ENCODE data around the gene DDX17. TPM values are rescaled to one million over a fixed set of nuclear protein-coding genes. Genes with fewer than 3 reads are reported as not detected.

The DDX17 gene
- total and polyA plus RNA-seq, 9 of the 15 experiments (the other 6 are each of a cell fraction or from before 2014, with no cell fraction given): 17.6 to 421 (median 189) TPM

DNA sequence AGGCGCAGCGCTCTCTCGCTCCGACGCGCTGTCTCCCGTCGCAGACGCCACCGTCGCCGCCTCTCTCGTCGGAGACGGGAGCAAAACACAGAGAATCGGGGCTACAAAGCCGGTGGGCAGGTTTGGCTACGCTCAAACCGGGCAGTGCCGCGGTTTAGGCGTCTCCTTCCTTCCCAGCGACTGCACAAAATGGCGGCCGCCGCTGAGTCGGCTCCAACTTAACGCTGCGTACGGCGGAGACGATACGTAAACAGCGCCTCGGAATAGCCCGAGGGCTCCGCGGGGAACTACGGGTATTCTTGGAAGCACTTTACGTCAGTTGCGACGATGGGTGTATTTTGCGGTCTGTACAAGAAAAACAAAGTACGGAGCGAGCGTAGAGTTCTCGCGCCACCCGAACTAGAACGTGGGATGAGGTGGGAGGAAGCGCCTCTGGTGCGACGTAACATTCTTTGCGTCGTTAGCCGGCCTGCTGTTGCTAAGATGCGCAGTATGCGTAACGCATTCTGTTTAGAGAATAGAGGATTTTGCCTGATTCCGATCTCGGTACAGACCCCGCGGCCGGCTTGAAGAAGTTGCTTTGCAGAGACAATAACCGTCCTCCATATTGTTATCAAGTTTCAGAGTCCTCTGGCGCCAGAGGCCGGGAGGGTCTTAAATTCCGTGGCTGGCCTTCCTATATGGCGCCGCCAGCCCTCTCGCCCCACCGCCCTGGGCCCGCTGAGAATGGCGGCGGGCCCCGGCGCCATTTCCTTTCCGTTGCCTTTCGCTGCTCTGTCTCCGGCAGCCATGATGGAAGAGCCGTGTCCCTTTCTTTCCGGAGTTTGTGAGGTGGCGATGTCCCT lies at the start of gene DDX17 (continued):
- TF ChIP-seq, protein P1, sequence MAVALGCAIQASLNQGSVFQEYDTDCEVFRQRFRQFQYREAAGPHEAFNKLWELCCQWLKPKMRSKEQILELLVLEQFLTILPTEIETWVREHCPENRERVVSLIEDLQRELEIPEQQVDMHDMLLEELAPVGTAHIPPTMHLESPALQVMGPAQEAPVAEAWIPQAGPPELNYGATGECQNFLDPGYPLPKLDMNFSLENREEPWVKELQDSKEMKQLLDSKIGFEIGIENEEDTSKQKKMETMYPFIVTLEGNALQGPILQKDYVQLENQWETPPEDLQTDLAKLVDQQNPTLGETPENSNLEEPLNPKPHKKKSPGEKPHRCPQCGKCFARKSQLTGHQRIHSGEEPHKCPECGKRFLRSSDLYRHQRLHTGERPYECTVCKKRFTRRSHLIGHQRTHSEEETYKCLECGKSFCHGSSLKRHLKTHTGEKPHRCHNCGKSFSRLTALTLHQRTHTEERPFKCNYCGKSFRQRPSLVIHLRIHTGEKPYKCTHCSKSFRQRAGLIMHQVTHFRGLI (CRISPR knock-in tag; IDR thresholded peaks at IDR 0.05): no peak
- no peak for TF ChIP-seq RBM22 (IDR thresholded peaks at IDR 0.05; ENCODE audit: low read depth, low read length, poor library complexity, severe bottlenecking)
- no peak for TF ChIP-seq KDM2B (CRISPR knock-in tag; IDR thresholded peaks at IDR 0.05)
- no peak for TF ChIP-seq RAD21 (CRISPR knock-in tag; conservative IDR thresholded peaks at IDR 0.05 in 1 of 2, IDR thresholded peaks at IDR 0.05 in 1 of 2)
- no peak for TF ChIP-seq PHTF2 (CRISPR knock-in tag; IDR thresholded peaks at IDR 0.05)
- TF ChIP-seq XRCC4 (IDR thresholded peaks at IDR 0.05; ENCODE audit: extremely low read depth, insufficient read depth, insufficient read length): no peak
- TF ChIP-seq RAD51 (IDR thresholded peaks at IDR 0.05; ENCODE audit: borderline replicate concordance, low read depth): no peak
- TF ChIP-seq, protein P2, sequence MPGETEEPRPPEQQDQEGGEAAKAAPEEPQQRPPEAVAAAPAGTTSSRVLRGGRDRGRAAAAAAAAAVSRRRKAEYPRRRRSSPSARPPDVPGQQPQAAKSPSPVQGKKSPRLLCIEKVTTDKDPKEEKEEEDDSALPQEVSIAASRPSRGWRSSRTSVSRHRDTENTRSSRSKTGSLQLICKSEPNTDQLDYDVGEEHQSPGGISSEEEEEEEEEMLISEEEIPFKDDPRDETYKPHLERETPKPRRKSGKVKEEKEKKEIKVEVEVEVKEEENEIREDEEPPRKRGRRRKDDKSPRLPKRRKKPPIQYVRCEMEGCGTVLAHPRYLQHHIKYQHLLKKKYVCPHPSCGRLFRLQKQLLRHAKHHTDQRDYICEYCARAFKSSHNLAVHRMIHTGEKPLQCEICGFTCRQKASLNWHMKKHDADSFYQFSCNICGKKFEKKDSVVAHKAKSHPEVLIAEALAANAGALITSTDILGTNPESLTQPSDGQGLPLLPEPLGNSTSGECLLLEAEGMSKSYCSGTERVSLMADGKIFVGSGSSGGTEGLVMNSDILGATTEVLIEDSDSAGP (CRISPR knock-in tag; IDR thresholded peaks at IDR 0.05): no peak
- no peak for TF ChIP-seq RUNX1 (IDR thresholded peaks at IDR 0.05; ENCODE audit: low read depth)
- TF ChIP-seq GABPB1 (CRISPR knock-in tag; IDR thresholded peaks at IDR 0.05): peak; percentile 13; the same call in 1 of the 2 replicates
- TF ChIP-seq, protein P3, sequence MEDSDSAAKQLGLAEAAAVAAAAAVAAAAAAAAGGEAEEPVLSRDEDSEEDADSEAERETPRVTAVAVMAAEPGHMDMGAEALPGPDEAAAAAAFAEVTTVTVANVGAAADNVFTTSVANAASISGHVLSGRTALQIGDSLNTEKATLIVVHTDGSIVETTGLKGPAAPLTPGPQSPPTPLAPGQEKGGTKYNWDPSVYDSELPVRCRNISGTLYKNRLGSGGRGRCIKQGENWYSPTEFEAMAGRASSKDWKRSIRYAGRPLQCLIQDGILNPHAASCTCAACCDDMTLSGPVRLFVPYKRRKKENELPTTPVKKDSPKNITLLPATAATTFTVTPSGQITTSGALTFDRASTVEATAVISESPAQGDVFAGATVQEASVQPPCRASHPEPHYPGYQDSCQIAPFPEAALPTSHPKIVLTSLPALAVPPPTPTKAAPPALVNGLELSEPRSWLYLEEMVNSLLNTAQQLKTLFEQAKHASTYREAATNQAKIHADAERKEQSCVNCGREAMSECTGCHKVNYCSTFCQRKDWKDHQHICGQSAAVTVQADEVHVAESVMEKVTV (CRISPR knock-in tag; IDR thresholded peaks at IDR 0.05): no peak
- no peak for TF ChIP-seq TARDBP (IDR thresholded peaks at IDR 0.05)
- TF ChIP-seq ZNF212 (CRISPR knock-in tag; IDR thresholded peaks at IDR 0.05): no peak
- TF ChIP-seq SMAD3 (CRISPR knock-in tag; conservative IDR thresholded peaks at IDR 0.05): peak; percentile 63; the same call in 1 of the 2 replicates
- no peak for TF ChIP-seq PYGO2 (tag; IDR thresholded peaks at IDR 0.05)
- no peak for TF ChIP-seq TSC22D4 (tag; IDR thresholded peaks at IDR 0.05)
- no peak for TF ChIP-seq ZNF263 (CRISPR knock-in tag; IDR thresholded peaks at IDR 0.05; ENCODE audit: borderline replicate concordance)
- TF ChIP-seq CTBP1 (IDR thresholded peaks at IDR 0.05; ENCODE audit: borderline replicate concordance): peak; percentile 12; the same call in 1 of the 2 replicates
- peak in 1 of 2 experiments; percentile 44; a peak in 1 of 4 replicates for TF ChIP-seq MAZ (CRISPR knock-in tag; conservative IDR thresholded peaks at IDR 0.05 in 1 of 2, IDR thresholded peaks at IDR 0.05 in 1 of 2)
- TF ChIP-seq, protein P4, sequence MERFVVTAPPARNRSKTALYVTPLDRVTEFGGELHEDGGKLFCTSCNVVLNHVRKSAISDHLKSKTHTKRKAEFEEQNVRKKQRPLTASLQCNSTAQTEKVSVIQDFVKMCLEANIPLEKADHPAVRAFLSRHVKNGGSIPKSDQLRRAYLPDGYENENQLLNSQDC (CRISPR knock-in tag; IDR thresholded peaks at IDR 0.05): no peak
- TF ChIP-seq, protein P5, sequence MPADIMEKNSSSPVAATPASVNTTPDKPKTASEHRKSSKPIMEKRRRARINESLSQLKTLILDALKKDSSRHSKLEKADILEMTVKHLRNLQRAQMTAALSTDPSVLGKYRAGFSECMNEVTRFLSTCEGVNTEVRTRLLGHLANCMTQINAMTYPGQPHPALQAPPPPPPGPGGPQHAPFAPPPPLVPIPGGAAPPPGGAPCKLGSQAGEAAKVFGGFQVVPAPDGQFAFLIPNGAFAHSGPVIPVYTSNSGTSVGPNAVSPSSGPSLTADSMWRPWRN (IDR thresholded peaks at IDR 0.05; ENCODE audit: low read depth): no peak
- no peak for TF ChIP-seq ELF2 (CRISPR knock-in tag; IDR thresholded peaks at IDR 0.05)
